HG03520 (cell line): ENCODE results near the gene KLF13.
"Not testable (repeated sequence)": the region's sequence is repeated elsewhere in the genome, so short reads cannot be mapped to it uniquely, and the experiment has no call there.

ENCODE experiments used
- ATAC-seq: cut with Tn5 transposase; IDR thresholded peaks from one replicate; pipeline ENCODE4 v1.9.1; 2021; ENCODE audit warnings: mild to moderate bottlenecking, moderate library complexity; ENCODE audit not compliant: unreplicated experiment

The KLF13 gene

DNA sequence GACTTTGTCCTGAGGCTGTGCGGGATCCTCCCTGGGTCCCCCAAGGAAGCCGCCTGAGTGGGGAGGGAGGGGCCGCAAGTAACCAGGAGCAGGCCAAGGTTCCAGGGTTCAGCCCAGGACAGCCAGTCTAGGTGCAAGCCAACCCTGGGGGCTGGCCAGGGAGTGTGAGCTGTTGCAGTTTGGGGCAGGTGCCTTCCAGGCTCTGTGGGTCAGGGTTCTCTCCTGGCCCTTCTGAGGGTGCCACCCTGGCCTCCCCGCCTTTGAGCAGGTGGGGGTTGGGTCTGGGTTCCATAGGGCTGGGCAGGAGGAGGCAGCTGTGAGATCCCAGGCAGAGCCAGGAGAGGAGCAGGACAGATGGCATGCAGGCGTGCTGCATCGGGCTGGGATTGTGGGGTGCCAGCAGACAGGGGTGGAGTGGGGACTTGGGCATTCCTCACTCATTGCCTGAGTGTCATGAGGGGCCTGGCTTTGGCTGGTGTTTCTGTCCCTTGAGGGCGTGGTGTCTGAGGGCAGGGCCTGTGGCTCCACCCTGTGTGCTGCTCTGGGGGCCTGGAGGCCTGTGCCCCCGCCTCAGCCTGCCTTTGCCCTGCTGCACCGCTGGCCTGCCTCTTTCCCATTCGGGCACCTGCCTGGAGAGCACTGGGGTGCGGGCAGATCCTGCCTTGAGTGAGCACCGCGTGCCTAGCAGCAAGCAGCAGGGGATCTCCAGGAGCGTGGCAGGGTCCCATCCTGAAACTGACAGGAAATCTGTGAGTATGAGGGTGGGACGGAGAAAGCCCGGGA, 18.4 kb downstream of the KLF13 start:
- no peak for ATAC-seq

DNA sequence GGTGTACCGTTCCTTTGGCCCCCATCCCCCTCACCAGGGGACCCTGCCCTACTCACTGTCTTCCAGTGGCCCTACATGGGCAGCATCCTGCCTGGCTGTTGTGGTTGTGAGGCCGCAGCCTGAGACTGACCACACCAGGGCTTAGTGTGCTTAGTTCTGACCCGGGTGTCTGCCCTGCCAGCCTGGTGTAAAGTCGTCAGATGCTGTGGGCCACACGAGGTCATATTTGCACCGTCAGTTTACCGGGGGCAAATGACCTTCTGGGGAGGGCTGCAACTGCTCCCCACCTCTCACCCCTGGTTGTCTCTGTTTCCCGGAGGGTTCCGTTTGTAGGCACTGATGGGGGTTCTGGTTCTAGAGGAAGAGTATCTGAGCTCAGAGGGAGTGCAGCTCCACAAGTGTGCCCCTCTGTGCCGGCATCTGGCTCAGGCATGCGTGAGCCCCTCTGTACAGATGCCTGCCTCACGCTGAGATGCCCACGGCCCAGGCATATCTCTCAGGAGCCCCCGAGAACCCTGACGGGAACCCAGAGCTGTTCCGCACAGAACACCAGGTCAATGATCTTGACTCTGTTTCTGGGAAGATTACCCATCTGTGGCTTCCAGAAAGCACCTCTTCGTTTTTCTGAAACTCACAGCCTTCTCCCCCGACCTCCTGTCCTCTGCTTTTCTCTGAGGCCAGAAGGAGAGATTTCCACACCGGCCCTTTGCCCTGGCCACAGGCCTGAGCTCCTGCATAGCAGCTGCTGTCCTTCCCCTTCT, 19.2 kb downstream of the KLF13 start:
- no peak for ATAC-seq

DNA sequence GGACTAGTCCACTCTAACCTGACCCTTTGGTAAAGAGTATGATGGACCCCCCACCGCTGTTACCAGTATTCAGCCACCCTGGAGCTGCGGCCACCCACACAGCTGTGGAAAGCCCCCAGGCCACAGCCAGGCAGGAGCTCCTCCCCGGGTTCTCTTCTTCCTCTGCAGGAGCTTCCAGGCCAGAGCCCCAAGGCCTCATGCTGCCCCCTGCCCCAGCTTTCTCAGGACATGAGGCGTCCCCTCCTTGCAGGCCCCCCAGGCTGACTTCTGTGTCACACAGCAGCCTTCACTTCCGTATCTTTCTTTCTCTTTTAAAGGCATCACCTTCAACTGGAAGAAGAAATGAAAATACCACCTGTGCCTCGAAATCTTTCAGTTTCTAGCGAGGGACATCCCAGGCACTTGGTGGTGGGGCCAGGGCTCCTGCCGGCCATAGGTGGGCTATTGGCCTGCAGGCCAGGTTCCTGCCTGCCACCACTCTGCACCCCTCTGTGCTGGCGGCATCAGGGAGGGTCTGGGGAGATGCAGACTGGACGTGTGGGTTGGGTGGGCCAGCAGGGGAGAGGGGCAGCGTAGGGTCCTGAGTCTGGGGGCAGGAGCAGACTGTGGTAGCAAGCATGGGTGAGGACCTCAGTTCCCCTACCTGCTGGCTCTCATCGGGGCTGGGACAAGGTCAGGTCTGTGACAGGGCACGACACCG, 19.9 kb downstream of the KLF13 start:
- ATAC-seq = no peak

GRCh38 chr15:31347067-31347975, 20.7 kb downstream of the KLF13 start:
- no peak for ATAC-seq

GRCh38 chr15:31347981-31348803, 21.6 kb downstream of the KLF13 start:
- ATAC-seq = no peak

DNA sequence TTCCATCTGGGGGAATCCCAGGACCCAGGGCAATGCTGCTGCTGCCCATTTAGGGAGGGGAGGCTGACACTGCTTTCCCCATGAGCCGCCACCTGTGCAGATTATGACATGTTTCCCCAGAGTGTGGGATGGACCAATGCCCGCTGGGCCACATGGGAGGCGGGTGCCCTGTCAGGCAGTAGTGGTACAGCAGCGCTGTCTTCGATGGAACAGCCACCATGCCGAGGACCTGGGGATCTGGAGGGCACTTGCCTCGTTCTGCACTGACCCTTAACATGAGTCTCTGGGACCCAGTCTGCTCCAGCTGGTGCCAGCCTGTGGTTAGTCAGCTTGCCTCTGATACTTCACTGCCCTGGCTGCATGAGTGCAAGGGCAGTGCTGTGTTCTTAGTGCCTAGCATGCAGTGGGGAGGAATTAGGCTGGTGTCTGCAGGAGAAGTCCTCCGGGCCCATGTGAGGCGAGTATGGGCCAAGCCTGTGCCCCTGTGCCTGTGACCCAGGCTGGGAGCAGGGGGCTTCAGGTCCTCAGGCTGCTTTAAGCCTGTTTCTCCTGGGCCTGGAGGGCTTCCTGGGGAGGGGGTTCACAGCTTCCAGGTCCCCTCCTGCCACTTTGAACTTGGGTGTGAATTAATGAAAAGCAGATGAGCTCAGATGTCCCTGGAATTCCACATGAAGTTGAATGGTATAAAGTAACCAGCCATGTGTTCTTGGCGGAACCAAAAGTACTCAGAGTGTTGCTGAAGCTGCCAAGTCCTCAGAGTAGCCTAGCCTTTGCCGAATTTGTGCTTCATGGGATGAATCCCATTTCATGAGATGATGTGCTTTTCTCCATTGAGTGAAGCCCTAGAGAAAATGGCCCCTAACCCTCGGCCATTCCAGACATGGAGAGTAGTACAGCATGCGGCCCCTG, 22.9 kb downstream of the KLF13 start:
- no peak for ATAC-seq

DNA sequence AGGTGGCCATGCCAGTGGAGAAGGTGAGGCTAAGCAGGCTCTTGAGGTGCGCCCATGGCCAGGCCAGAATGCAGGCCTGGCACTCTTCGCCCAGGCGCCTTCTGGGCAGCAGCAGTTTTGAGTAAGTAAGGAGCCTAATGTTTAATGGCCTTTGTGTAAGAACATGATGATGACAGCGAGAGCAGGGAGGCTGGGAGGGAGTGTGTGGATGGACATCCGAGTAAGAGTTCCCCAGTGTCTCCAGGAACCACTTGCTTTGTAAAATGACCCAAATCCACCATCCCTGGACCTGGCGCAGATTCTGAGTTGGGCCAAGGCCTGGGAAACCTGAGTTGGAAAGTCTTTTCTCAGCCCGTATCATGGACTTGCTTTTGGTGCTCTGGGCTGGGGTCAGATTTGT, 24.1 kb downstream of the KLF13 start:
- ATAC-seq = no peak

- no peak for ATAC-seq
Observed at GRCh38 chr15:31352339-31352751, 25.7 kb downstream of the KLF13 start.

DNA sequence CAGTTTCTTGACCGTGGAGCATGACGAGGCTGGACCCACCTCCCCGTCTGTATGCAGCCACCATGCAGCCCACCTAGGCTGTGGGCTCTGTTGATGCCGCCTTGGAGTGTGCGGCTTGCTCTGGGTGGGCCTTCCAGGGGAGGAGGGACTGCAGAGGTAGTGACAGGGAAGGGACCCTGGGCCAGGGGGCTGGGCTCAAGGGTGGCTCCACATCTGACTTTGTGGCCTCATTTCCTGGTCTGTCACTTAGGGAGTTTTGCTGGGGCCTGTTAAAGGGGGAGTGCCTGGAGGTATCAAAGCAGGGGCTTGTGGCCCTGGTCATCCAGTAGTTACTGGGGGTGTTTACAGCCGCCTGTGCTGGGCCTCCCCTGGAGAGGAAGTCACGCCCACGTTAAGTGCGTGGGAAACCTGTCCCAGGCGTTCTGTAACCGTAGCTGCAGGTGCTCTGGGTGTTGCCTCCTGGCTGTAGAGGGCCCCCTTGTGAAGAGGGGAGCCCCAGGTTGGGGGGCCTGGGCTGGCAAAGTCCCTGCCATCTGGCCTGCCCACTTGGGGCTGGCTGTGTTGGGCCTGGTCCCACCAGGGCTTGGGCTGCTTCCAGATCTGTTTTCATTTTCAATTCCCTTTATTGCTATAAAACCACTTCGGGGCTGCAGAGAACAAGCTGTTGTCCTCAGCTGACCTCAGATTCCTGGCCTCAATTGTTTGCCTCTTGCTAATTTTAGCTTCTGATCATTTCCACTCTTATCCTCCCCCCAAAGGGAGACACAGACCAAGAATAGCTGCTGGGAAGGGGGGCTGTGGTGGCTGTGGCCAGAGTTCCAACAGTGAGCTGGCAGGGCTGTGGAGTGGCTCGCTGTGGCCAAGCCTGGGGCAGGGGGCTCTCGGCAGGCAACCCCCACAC, 26.5 kb downstream of the KLF13 start:
- peak; percentile 58 for ATAC-seq

DNA sequence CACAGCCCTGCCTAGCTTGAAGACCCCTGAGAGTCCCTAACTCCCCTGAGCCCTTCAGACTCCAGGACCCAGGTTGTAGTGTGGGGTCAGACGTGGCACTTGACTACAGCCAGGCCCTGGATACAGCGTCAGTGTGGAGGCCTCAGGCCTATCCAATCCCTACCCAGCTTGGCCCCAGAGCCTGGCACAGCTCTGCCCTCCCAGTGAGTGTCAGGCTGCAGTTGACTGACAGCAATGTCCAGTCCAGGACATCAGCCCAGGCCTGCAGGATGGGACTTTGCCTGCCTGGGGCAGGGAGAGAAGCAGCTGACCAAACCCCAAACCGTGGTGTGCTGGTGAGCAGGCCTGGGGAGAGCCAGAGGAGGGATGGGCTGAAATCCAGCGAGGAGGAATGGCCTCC, 27.3 kb downstream of the KLF13 start:
- no peak for ATAC-seq

DNA sequence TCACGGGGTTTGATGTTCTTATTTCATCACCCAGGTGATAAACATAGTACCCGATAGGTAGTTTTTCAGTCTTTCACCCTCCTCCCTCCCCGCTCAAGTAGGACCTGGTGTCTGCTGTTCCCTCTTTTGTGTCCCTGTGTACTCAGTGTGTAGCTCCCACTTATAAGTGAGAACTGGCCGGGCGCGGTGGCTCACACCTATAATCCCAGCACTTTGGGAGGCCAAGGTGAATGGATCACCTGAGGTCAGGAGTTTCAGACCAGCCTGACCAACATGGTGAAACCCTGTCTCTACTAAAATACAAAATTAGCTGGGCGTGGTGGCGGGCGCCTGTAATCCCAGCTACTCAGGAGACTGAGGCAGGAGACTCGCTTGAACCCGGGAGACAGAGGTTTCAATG, 29.5 kb downstream of the KLF13 start:
- ATAC-seq = not testable (repeated sequence)

- no peak for ATAC-seq
Observed at GRCh38 chr15:31357148-31357547, 30.5 kb downstream of the KLF13 start.

DNA sequence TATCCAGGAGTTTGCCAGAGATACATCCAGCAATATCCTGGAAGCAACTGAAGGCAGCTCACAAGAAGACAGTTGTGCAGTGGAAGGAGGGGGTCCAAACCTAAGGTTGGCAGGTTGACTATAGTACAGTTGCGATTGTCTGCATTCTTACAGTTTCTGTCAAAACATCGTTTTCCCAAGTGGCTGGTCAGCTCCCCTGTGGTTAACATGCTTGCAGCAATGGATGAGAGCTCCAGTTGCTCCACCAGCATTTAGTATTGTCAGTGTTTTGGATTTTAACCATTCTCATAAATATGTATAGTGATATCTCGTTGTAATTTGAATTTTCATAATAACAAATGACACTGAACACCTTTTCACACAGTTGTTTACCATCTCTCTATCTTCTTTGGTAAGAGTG, 31.5 kb downstream of the KLF13 start:
- ATAC-seq = no peak

- no peak for ATAC-seq
Observed at GRCh38 chr15:31358957-31359701, 32.5 kb downstream of the KLF13 start.

- no peak for ATAC-seq
Observed at GRCh38 chr15:31359702-31360111, 33.1 kb downstream of the KLF13 start.

- no peak for ATAC-seq
Observed at GRCh38 chr15:31360158-31360561, 33.5 kb downstream of the KLF13 start.
